ENCODE data around the gene TYK2.

DNA sequence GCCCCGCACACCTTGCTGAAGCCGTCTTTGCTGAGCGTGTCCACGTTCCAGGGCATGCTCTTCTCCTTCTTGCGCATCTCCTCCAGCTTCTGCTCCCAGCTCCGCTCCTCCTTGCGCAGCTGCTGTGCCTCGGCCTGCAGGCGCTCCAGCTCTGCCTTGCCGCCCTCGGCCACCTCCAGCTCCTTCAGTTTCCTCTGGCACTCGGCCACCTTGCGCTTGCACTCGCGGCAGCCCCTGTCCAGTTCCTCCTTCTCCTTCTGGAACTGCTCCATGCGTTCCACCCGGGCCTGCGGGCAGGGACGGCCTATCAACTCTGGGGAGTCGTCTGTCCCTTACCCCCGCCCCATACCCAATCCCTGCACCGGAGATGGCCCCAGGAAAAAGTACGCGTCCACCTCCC lies 15.5 kb upstream of the TYK2 start:
- TF ChIP-seq POLR2A (IDR thresholded peaks at IDR 0.05), result no peak
- TF ChIP-seq CTCF (IDR thresholded peaks at IDR 0.05), result no peak
- TF ChIP-seq EP300 (IDR thresholded peaks at IDR 0.05), result no peak
- no peak for TF ChIP-seq POLR2AphosphoS5 (IDR thresholded peaks at IDR 0.05)

All from sigmoid colon (tissue), 4 donors.